Measurements from ENCODE around the gene NUP93.

- no peak for TF ChIP-seq POLR2A (IDR thresholded peaks at IDR 0.05)
- TF ChIP-seq CTCF (IDR thresholded peaks at IDR 0.05): no peak
Observed at GRCh38 chr16:56780646-56781045, 50.7 kb downstream of the NUP93 start.
